DOHH2 (cell line): Measurements from ENCODE around the gene SMARCA2.

Experiments
- CTCF ChIP-seq: fragments of 200-600 bp; sonication (generic); IDR thresholded peaks from one replicate; pipeline ENCODE4 v1.5.1; 2014; ENCODE audit warnings: antibody characterized with exemption, mild to moderate bottlenecking, low read depth, low read length; ENCODE audit not compliant: poor library complexity, severe bottlenecking
- EZH2phosphoT487 ChIP-seq: fragments of 200-600 bp; sonication (generic); IDR thresholded peaks from 2 replicates; pipeline ENCODE4 v1.6.1; 2017; ENCODE audit warnings: borderline replicate concordance, mild to moderate bottlenecking, antibody characterized with exemption, low read length, moderate library complexity, mixed read lengths

GRCh38 chr9:2173861-2174260 is 158.7 kb downstream of the SMARCA2 start:
- TF ChIP-seq CTCF (no peak), EZH2phosphoT487 (no peak)
